HG03432 (cell line): ENCODE measurements around the gene NDUFS7.
A peak's percentile ranks its signal among the peaks of the same experiment; 100 is the strongest.

ENCODE experiments used
- ATAC-seq: cut with Tn5 transposase; IDR thresholded peaks from one replicate; pipeline ENCODE4 v1.9.1; 2021; ENCODE audit warnings: mild to moderate bottlenecking, moderate library complexity; ENCODE audit not compliant: unreplicated experiment

The NDUFS7 gene

GRCh38 chr19:1383312-1384084 is at the start of gene NDUFS7:
TSS of gene NDUFS7 (plus strand) at chr19:1383907. CDS start at chr19:1383927, 20 bp downstream.
- peak; percentile 77 for ATAC-seq

- peak; percentile 48 for ATAC-seq
Observed at GRCh38 chr19:1336079-1336684, 47.5 kb upstream of the NDUFS7 start.

GRCh38 chr19:1340681-1341469 is 42.8 kb upstream of the NDUFS7 start:
- no peak for ATAC-seq

- no peak for ATAC-seq
Observed at GRCh38 chr19:1343041-1343440, 40.7 kb upstream of the NDUFS7 start.

- ATAC-seq, result no peak
Observed at GRCh38 chr19:1349211-1349610, 34.5 kb upstream of the NDUFS7 start.

- ATAC-seq, result no peak
Observed at GRCh38 chr19:1350867-1351266, 32.8 kb upstream of the NDUFS7 start.

- ATAC-seq, result no peak
Observed at GRCh38 chr19:1351381-1351851, 32.3 kb upstream of the NDUFS7 start.

- ATAC-seq, result no peak
Observed at GRCh38 chr19:1353144-1353543, 30.6 kb upstream of the NDUFS7 start.

- no peak for ATAC-seq
Observed at GRCh38 chr19:1354970-1355567, 28.6 kb upstream of the NDUFS7 start.

- ATAC-seq, result no peak
Observed at GRCh38 chr19:1355568-1356507, 27.9 kb upstream of the NDUFS7 start.

GRCh38 chr19:1356508-1356865 is 27.2 kb upstream of the NDUFS7 start:
- no peak for ATAC-seq

GRCh38 chr19:1357531-1358109 is 26.1 kb upstream of the NDUFS7 start:
- ATAC-seq, result no peak

GRCh38 chr19:1360126-1360817 is 23.4 kb upstream of the NDUFS7 start:
- ATAC-seq, result no peak

- ATAC-seq, result no peak
Observed at GRCh38 chr19:1360818-1361461, 22.8 kb upstream of the NDUFS7 start.

GRCh38 chr19:1361601-1362386 is 21.9 kb upstream of the NDUFS7 start:
- ATAC-seq, result no peak

- no peak for ATAC-seq
Observed at GRCh38 chr19:1362387-1363257, 21.1 kb upstream of the NDUFS7 start.

GRCh38 chr19:1363599-1363998 is 20.1 kb upstream of the NDUFS7 start:
- ATAC-seq, result no peak
